Dermis blood vessel endothelial cell (primary cell): ENCODE data around the gene ABR. TPM values are rescaled to one million over a fixed set of nuclear protein-coding genes. Genes with fewer than 3 reads are reported as not detected.
"Not testable (repeated sequence)": the region's sequence is repeated elsewhere in the genome, so short reads cannot be mapped to it uniquely, and the experiment has no call there.

Experiments used
- DNase-seq: peaks from one replicate; pipeline ENCODE4 v3.0.0; 2010
- total RNA-seq: library from RNA; depleted of rRNA; stranded (reverse); fragments of >200 nt; gene quantifications from 2 replicates; pipeline ENCODE4 v1.2.3, GENCODE V29; 2014

ABR gene
- total RNA-seq, 1 donor from 2014 or later = 38.5 TPM

GRCh38 chr17:1201132-1201702 lies 21.4 kb upstream of the ABR start:
- DNase-seq = no peak

- not testable (repeated sequence) for DNase-seq
Observed at GRCh38 chr17:1199271-1199743, 19.5 kb upstream of the ABR start.

GRCh38 chr17:1197781-1198490 lies 18.2 kb upstream of the ABR start:
- peak; percentile 56 for DNase-seq

GRCh38 chr17:1197379-1197778 lies 17.6 kb upstream of the ABR start:
- no peak for DNase-seq

GRCh38 chr17:1196946-1197345 lies 17.2 kb upstream of the ABR start:
- no peak for DNase-seq

GRCh38 chr17:1192911-1193699 lies 13.3 kb upstream of the ABR start:
- no peak for DNase-seq

- no peak for DNase-seq
Observed at GRCh38 chr17:1190751-1191331, 11.1 kb upstream of the ABR start.

- DNase-seq = peak; percentile 37
Observed at GRCh38 chr17:1188812-1189504, 9.2 kb upstream of the ABR start.

GRCh38 chr17:1186923-1187771 lies 7.4 kb upstream of the ABR start:
- peak; percentile 91 for DNase-seq

- DNase-seq = no peak
Observed at GRCh38 chr17:1186214-1186820, 6.5 kb upstream of the ABR start.

GRCh38 chr17:1183171-1183873 lies 3.5 kb upstream of the ABR start:
- no peak for DNase-seq

- no peak for DNase-seq
Observed at GRCh38 chr17:1182811-1183170, 3.0 kb upstream of the ABR start.

- DNase-seq = no peak
Observed at GRCh38 chr17:1181753-1182137, 2.0 kb upstream of the ABR start.

- no peak for DNase-seq
Observed at GRCh38 chr17:1180958-1181752, 1.4 kb upstream of the ABR start.

- DNase-seq = peak; percentile 44
Observed at GRCh38 chr17:1179112-1179817, 516 bp downstream of the ABR start.

GRCh38 chr17:1177016-1177700 lies 2.6 kb downstream of the ABR start:
- peak; percentile 33 for DNase-seq

- no peak for DNase-seq
Observed at GRCh38 chr17:1174263-1174880, 5.4 kb downstream of the ABR start.
